Measurements from ENCODE around the gene ITGBL1. TPM values are rescaled to one million over a fixed set of nuclear protein-coding genes. Genes with fewer than 3 reads are reported as not detected.

The ITGBL1 gene
- total and polyA plus RNA-seq, 2 of the 13 experiments (the other 11 are each of a cell fraction or from before 2014, with no cell fraction given) = 0.02 TPM; not detected in 1

- TF ChIP-seq, protein P1, sequence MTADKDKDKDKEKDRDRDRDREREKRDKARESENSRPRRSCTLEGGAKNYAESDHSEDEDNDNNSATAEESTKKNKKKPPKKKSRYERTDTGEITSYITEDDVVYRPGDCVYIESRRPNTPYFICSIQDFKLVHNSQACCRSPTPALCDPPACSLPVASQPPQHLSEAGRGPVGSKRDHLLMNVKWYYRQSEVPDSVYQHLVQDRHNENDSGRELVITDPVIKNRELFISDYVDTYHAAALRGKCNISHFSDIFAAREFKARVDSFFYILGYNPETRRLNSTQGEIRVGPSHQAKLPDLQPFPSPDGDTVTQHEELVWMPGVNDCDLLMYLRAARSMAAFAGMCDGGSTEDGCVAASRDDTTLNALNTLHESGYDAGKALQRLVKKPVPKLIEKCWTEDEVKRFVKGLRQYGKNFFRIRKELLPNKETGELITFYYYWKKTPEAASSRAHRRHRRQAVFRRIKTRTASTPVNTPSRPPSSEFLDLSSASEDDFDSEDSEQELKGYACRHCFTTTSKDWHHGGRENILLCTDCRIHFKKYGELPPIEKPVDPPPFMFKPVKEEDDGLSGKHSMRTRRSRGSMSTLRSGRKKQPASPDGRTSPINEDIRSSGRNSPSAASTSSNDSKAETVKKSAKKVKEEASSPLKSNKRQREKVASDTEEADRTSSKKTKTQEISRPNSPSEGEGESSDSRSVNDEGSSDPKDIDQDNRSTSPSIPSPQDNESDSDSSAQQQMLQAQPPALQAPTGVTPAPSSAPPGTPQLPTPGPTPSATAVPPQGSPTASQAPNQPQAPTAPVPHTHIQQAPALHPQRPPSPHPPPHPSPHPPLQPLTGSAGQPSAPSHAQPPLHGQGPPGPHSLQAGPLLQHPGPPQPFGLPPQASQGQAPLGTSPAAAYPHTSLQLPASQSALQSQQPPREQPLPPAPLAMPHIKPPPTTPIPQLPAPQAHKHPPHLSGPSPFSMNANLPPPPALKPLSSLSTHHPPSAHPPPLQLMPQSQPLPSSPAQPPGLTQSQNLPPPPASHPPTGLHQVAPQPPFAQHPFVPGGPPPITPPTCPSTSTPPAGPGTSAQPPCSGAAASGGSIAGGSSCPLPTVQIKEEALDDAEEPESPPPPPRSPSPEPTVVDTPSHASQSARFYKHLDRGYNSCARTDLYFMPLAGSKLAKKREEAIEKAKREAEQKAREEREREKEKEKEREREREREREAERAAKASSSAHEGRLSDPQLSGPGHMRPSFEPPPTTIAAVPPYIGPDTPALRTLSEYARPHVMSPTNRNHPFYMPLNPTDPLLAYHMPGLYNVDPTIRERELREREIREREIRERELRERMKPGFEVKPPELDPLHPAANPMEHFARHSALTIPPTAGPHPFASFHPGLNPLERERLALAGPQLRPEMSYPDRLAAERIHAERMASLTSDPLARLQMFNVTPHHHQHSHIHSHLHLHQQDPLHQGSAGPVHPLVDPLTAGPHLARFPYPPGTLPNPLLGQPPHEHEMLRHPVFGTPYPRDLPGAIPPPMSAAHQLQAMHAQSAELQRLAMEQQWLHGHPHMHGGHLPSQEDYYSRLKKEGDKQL (CRISPR knock-in tag; IDR thresholded peaks at IDR 0.05; ENCODE audit: low read depth) = peak; percentile 77; the same call in 1 of the 2 replicates
- TF ChIP-seq KAT8 (CRISPR knock-in tag; IDR thresholded peaks at IDR 0.05) = no peak
- no peak for TF ChIP-seq POLR2A (IDR thresholded peaks at IDR 0.05; ENCODE audit: insufficient read depth in 1 of 2, low read depth in 2 of 2, low read length in 2 of 2)
- TF ChIP-seq ZBTB1 (CRISPR knock-in tag; IDR thresholded peaks at IDR 0.05; ENCODE audit: borderline replicate concordance) = no peak
- TF ChIP-seq NCOR1 (IDR thresholded peaks at IDR 0.05; ENCODE audit: borderline replicate concordance, low read length) = 0 out of 2 replicates have a peak, but pooled peaks have one; percentile 15
- no peak for TF ChIP-seq ZFP90 (CRISPR knock-in tag; IDR thresholded peaks at IDR 0.05; ENCODE audit: borderline replicate concordance)
- TF ChIP-seq ZFP41 (CRISPR knock-in tag; IDR thresholded peaks at IDR 0.05; ENCODE audit: borderline replicate concordance) = no peak
- no peak for TF ChIP-seq ARNTL (CRISPR knock-in tag; IDR thresholded peaks at IDR 0.05)
- TF ChIP-seq NFIC (IDR thresholded peaks at IDR 0.05; ENCODE audit: low read length) = peak; percentile 58; the same call in 1 of the 2 replicates
- no peak for TF ChIP-seq SKI (IDR thresholded peaks at IDR 0.05; ENCODE audit: partially characterized antibody)
- TF ChIP-seq HOXA9 (CRISPR knock-in tag; IDR thresholded peaks at IDR 0.05; ENCODE audit: borderline replicate concordance) = peak; percentile 73; the same call in 1 of the 2 replicates
- TF ChIP-seq CEBPB (IDR thresholded peaks at IDR 0.05; ENCODE audit: borderline replicate concordance, low read depth, low read length) = peak; percentile 82
- TF ChIP-seq GLI4 (CRISPR knock-in tag; IDR thresholded peaks at IDR 0.05; ENCODE audit: borderline replicate concordance) = no peak
- TF ChIP-seq, protein P2, sequence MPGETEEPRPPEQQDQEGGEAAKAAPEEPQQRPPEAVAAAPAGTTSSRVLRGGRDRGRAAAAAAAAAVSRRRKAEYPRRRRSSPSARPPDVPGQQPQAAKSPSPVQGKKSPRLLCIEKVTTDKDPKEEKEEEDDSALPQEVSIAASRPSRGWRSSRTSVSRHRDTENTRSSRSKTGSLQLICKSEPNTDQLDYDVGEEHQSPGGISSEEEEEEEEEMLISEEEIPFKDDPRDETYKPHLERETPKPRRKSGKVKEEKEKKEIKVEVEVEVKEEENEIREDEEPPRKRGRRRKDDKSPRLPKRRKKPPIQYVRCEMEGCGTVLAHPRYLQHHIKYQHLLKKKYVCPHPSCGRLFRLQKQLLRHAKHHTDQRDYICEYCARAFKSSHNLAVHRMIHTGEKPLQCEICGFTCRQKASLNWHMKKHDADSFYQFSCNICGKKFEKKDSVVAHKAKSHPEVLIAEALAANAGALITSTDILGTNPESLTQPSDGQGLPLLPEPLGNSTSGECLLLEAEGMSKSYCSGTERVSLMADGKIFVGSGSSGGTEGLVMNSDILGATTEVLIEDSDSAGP (CRISPR knock-in tag; IDR thresholded peaks at IDR 0.05; ENCODE audit: borderline replicate concordance) = no peak
- TF ChIP-seq PITX1 (CRISPR knock-in tag; IDR thresholded peaks at IDR 0.05) = peak; percentile 66; the same call in 1 of the 2 replicates
- TF ChIP-seq, protein P3, sequence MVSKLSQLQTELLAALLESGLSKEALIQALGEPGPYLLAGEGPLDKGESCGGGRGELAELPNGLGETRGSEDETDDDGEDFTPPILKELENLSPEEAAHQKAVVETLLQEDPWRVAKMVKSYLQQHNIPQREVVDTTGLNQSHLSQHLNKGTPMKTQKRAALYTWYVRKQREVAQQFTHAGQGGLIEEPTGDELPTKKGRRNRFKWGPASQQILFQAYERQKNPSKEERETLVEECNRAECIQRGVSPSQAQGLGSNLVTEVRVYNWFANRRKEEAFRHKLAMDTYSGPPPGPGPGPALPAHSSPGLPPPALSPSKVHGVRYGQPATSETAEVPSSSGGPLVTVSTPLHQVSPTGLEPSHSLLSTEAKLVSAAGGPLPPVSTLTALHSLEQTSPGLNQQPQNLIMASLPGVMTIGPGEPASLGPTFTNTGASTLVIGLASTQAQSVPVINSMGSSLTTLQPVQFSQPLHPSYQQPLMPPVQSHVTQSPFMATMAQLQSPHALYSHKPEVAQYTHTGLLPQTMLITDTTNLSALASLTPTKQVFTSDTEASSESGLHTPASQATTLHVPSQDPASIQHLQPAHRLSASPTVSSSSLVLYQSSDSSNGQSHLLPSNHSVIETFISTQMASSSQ (IDR thresholded peaks at IDR 0.05; ENCODE audit: low read depth) = 0 out of 2 replicates have a peak, but pooled peaks have one; percentile 18
- TF ChIP-seq, protein P3 (CRISPR knock-in tag; IDR thresholded peaks at IDR 0.05; ENCODE audit: borderline replicate concordance) = no peak
- no peak for TF ChIP-seq CBX2 (IDR thresholded peaks at IDR 0.05; ENCODE audit: low read depth, low read length)
- TF ChIP-seq CBX2 (CRISPR knock-in tag; IDR thresholded peaks at IDR 0.05; ENCODE audit: low read depth) = no peak
- no peak for TF ChIP-seq ZNF44 (CRISPR knock-in tag; IDR thresholded peaks at IDR 0.05)
Observed at GRCh38 chr13:101576977-101577376, 124.5 kb downstream of the ITGBL1 start (continued).

Measured in HepG2 (cell line).